ENCODE measurements around the gene XPC. TPM values are rescaled to one million over a fixed set of nuclear protein-coding genes. Genes with fewer than 3 reads are reported as not detected.

Gene XPC
- total RNA-seq, 1 experiment from 2014 or later: 30.2 TPM

DNA sequence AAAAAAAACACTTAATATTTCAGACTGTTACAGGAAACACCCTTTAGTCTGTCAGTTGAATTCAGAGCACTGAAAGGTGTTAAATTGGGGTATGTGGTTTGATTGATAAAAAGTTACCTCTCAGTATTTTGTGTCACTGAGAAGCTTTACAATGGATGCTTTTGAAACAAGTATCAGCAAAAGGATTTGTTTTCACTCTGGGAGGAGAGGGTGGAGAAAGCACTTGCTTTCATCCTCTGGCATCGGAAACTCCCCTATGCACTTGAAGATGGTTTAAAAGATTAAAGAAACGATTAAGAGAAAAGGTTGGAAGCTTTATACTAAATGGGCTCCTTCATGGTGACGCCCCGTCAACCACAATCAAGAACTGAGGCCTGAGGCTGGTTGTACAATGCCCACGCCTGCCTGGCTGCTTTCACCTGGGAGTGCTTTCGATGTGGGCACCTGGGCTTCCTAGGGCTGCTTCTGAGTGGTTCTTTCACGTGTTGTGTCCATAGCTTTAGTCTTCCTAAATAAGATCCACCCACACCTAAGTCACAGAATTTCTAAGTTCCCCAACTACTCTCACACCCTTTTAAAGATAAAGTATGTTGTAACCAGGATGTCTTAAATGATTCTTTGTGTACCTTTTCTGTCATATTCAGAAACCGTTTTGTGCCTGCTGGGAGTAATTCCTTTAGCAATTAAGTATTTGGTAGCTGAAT is 35.7 kb downstream of the XPC start:
- DNase-seq (ENCODE audit: low read depth): no peak
- in situ Hi-C loops (cut with HindIII; ENCODE audit: low pct_unique_long_range_greater_than_20kb, low sequenced_read_pairs): no loop called here

- in situ Hi-C loops (cut with HindIII; ENCODE audit: low pct_unique_long_range_greater_than_20kb, low sequenced_read_pairs): no loop called here
- no peak for DNase-seq (ENCODE audit: low read depth)
Measured at GRCh38 chr3:14141602-14142341, 36.6 kb downstream of the XPC start.

DNA sequence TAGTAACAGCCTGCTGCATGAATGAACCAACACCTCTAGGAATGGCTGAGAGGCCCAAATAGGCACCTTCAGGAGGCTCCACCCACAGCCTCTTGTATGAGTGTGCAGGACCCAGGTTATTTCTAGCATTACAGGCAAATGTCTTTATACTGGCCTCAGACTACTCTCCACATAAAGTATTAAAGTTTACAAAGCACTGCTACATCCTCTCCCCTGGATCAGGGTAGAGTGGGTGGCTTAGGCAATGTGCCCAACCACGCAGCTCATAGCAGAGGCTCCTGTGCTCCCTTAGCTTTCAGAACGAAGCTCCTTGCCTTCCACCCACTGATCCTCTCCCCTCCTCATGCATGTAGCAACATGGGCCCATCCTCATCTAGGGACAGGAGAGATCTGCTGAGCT is 37.3 kb downstream of the XPC start:
- in situ Hi-C loops (cut with HindIII; ENCODE audit: low pct_unique_long_range_greater_than_20kb, low sequenced_read_pairs): no loop called here
- no peak for DNase-seq (ENCODE audit: low read depth)

- no peak for DNase-seq (ENCODE audit: low read depth)
- in situ Hi-C loops (cut with HindIII; ENCODE audit: low pct_unique_long_range_greater_than_20kb, low sequenced_read_pairs): no loop called here
Measured at GRCh38 chr3:14140668-14141067, 37.7 kb downstream of the XPC start.

- no peak for DNase-seq (ENCODE audit: low read depth)
- in situ Hi-C loops (cut with HindIII; ENCODE audit: low pct_unique_long_range_greater_than_20kb, low sequenced_read_pairs): no loop called here
Measured at GRCh38 chr3:14139771-14140170, 38.6 kb downstream of the XPC start.

- in situ Hi-C loops (cut with HindIII; ENCODE audit: low pct_unique_long_range_greater_than_20kb, low sequenced_read_pairs): no loop called here
Measured at GRCh38 chr3:14138878-14139655, 39.3 kb downstream of the XPC start.

GRCh38 chr3:14138109-14138877 is 40.1 kb downstream of the XPC start:
- DNase-seq (ENCODE audit: low read depth): no peak
- in situ Hi-C loops (cut with HindIII; ENCODE audit: low pct_unique_long_range_greater_than_20kb, low sequenced_read_pairs): no loop called here

More at GRCh38 chr3:14138878-14139655, 39.3 kb downstream of the XPC start:
- no peak for DNase-seq (ENCODE audit: low read depth)

DNA sequence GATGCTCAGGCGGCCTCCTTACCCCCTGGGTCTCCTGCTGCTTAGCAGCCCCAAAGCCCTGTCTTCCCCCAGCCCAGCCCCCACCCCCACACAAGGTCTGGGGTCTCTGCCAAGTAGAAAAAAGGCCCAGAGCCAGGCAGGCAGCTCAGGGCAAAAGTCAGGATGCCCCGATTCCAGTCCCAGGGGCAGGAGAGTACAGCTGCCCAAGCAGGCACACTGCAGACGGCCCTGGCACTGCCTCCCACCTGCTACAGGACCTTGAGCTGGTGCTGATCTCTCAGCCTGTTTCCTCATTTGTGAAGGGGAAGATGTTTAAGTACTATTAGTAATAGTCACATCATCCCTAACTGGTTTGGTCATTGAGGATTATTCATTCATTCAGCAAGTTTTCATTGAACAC is 41.0 kb downstream of the XPC start:
- in situ Hi-C loops (cut with HindIII; ENCODE audit: low pct_unique_long_range_greater_than_20kb, low sequenced_read_pairs): no loop called here
- no peak for DNase-seq (ENCODE audit: low read depth)

DNA sequence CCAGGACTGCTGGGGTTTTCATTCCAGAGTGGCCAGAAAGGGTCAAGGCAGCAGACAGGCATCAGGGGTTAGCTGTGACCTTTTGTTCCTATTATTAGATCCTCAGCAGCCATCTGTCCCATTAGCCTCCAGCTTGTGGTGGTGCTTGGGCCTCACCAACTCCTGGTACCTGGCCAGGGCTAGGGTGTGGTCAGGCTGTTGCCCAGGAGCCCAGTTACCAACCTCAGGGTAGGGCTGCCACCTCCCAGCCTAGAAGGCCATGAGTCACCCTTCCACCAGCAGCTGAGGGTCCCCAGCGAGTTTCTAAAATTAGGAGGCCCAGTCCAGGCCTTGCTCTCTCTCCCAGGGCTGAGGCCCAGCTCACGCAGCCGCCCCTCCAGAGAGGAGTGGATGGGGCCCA is 41.4 kb downstream of the XPC start:
- in situ Hi-C loops (cut with HindIII; ENCODE audit: low pct_unique_long_range_greater_than_20kb, low sequenced_read_pairs): no loop called here
- no peak for DNase-seq (ENCODE audit: low read depth)

- DNase-seq (ENCODE audit: low read depth): no peak
- in situ Hi-C loops (cut with HindIII; ENCODE audit: low pct_unique_long_range_greater_than_20kb, low sequenced_read_pairs): no loop called here
Measured at GRCh38 chr3:14135581-14135980, 42.8 kb downstream of the XPC start.

DNA sequence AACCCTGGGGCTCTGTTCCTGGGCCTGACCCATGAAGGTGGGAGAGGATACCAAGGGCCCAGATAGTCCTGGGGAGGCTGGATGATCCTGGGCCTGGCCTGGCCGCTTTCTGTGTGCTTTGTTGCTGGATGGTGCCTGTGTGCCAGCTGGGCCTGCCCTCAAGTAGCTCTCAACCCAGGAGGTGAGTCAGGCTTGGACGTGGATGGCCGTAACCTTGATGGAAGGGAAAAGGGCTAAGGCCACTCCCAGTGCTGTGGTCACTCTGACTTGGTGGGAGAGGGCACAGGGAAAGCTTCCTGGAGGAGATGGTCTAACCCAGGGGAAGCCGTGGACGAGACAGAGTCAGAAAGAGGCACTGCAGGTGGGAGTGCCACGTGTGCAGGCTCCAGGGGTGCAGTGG is 44.1 kb downstream of the XPC start:
- in situ Hi-C loops (cut with HindIII; ENCODE audit: low pct_unique_long_range_greater_than_20kb, low sequenced_read_pairs): no loop called here
- DNase-seq (ENCODE audit: low read depth): no peak

DNA sequence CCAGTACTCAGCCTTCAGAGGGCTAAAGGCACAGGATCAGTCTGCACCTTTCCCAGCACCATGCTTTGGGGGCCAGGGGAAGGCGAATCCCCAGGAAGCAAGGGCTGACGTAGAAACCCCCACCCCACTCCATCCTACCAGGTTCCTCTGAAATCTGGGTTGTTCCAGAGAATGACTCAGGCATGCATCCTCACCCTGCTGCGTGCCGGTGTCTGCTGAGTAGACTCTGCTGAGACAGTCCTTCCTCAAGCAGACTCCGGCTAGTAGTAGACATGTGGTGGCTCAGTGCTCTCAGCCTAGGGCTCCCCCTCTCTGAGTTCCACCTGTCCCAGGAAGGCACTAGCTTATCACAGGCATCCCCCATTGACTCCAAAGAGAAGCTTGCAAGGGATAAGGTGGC is 44.5 kb downstream of the XPC start:
- DNase-seq (ENCODE audit: low read depth): no peak
- in situ Hi-C loops (cut with HindIII; ENCODE audit: low pct_unique_long_range_greater_than_20kb, low sequenced_read_pairs): no loop called here

DNA sequence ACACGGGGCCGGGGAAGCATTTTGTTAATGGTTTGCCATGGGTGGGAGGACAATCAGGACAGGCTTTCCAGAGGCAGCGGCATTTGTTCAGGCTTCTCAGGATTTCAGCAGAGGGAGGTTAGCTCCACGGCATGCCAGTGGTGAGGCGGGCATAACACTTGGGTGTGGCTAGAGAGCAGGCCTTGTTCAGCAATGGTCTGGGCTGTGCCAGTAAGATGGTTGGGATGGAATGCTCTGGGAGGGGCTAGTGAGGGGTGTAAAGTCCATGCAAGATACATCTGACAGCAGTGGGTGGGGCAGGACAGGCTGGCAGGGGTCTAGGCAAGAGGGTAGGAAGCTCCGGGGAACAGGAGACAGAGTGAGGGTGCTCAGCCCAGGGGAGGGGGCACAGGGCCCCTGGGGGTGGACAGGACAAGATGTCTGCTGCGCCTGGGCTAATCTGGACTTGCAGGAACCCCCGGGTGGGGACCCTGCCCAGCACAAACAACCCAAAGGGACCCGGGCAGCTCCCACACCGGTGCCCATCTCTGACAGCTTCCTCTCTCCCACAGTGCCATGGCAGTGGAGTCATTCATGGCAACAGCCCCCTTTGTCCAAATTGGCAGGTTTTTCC is 45.1 kb downstream of the XPC start:
- DNase-seq (ENCODE audit: low read depth): no peak
- in situ Hi-C loops (cut with HindIII; ENCODE audit: low pct_unique_long_range_greater_than_20kb, low sequenced_read_pairs): no loop called here

GRCh38 chr3:14132689-14133088 is 45.7 kb downstream of the XPC start:
- in situ Hi-C loops (cut with HindIII; ENCODE audit: low pct_unique_long_range_greater_than_20kb, low sequenced_read_pairs): no loop called here
- no peak for DNase-seq (ENCODE audit: low read depth)

DNA sequence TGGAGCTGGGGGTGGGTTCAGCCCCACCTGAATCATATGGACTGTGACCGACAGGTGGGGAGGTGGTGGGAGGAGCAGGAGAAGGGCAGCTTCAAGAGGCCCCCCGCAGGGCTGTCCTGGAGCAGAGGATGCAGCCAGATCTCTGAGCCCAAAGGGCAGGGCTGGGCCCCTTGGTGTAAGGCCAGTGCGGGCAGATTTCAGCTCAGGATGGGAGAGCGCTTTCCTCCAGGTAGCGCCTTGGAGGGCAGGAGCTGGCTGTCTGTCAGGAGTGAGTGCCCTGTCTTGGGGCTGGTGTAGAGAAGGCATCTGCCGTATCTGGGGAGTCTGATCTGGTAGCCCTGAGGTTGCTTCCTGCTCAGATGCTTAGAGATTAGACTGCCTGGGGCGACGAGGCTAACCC is 46.3 kb downstream of the XPC start:
- in situ Hi-C loops (cut with HindIII; ENCODE audit: low pct_unique_long_range_greater_than_20kb, low sequenced_read_pairs): no loop called here
- no peak for DNase-seq (ENCODE audit: low read depth)

DNA sequence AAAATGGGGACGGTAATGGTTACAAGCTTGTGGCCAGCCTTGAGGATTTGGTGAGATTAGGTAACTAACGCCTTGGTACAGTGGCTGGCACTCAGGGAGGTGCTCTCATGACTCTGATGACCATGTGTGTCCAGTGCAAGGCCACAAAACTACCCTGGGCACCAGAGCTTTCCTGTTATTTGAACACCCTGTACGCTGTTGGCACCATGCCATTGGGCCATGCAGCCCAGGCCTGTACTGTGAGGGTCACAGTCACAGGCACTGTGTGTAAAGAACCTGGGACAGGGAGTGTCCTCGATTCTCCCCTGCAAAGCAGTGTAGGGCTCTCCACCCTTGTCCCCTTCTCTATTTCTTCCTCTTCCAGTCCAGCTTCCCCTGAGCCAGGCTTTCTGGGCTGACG is 47.3 kb downstream of the XPC start:
- in situ Hi-C loops (cut with HindIII; ENCODE audit: low pct_unique_long_range_greater_than_20kb, low sequenced_read_pairs): no loop called here

GRCh38 chr3:14130707-14131106 is 47.7 kb downstream of the XPC start:
- no peak for DNase-seq (ENCODE audit: low read depth)
- in situ Hi-C loops (cut with HindIII; ENCODE audit: low pct_unique_long_range_greater_than_20kb, low sequenced_read_pairs): no loop called here

More for the DNA sequence above, 47.3 kb downstream of the XPC start:
- no peak for DNase-seq (ENCODE audit: low read depth)

DNA sequence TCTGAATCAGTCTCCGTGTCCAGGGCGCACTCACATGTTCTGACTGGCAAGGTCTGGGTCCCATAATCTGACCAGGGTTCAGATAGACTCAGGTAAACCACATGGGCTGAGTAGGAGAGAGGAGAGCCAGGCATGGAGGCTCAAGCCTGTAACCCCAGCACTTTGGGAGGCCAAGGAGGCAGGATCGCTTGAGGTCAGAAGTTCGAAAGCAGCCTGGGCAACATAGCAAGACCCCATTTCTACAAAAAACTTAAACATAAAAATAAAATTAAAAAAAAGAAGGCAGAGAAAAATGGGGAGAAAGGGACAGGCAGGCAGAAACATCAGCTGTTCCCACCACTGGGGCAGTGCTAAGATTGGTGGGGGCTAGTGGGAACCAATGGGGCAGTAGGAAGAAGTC is 48.2 kb downstream of the XPC start:
- in situ Hi-C loops (cut with HindIII; ENCODE audit: low pct_unique_long_range_greater_than_20kb, low sequenced_read_pairs): no loop called here

More for the DNA sequence above, 48.2 kb downstream of the XPC start:
- no peak for DNase-seq (ENCODE audit: low read depth)

Data from Caki2 (cell line).